ENCODE data around the gene THEM5. TPM values are rescaled to one million over a fixed set of nuclear protein-coding genes. Genes with fewer than 3 reads are reported as not detected.
"Not testable (repeated sequence)": the region's sequence is repeated elsewhere in the genome, so short reads cannot be mapped to it uniquely, and the experiment has no call there.

THEM5 gene
- total RNA-seq, 4 donors from 2014 or later, result not detected

DNA sequence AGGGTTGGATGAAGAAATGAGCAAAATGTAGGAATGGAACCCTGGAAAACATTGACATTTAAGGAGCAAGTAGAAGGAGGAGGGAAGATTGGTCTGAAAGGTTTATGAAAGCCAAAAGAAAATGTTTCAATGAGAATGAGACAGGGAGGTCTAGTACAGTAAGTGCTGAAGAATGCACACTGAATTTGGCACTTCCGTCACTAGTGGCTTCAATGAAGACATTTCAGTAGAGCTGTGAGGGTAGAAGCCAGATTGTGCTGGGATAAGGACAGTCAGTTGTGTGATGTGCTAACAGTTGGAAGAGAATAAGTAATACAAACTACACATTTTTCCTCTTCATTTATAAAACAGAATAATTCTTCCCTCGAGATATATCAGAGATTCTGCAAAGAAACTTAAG, 38.7 kb upstream of the THEM5 start:
- Histone ChIP-seq H3K27ac (no peak overlapping the region), H3K4me3 (no peak overlapping the region), H3K27me3 (no peaks in the 10 kb centered on the region), H3K36me3 (peaks cover 0 to 21% (median 0%) of the 10 kb centered on the region in 3 donors), H3K4me1 (no peaks in the 10 kb centered on the region), H3K9me3 (no peaks in the 10 kb centered on the region)
- no peak for TF ChIP-seq POLR2A (IDR thresholded peaks at IDR 0.05)
- TF ChIP-seq, protein P1, sequence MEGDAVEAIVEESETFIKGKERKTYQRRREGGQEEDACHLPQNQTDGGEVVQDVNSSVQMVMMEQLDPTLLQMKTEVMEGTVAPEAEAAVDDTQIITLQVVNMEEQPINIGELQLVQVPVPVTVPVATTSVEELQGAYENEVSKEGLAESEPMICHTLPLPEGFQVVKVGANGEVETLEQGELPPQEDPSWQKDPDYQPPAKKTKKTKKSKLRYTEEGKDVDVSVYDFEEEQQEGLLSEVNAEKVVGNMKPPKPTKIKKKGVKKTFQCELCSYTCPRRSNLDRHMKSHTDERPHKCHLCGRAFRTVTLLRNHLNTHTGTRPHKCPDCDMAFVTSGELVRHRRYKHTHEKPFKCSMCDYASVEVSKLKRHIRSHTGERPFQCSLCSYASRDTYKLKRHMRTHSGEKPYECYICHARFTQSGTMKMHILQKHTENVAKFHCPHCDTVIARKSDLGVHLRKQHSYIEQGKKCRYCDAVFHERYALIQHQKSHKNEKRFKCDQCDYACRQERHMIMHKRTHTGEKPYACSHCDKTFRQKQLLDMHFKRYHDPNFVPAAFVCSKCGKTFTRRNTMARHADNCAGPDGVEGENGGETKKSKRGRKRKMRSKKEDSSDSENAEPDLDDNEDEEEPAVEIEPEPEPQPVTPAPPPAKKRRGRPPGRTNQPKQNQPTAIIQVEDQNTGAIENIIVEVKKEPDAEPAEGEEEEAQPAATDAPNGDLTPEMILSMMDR (IDR thresholded peaks at IDR 0.05), result no peak
- DNase-seq, result no peak

DNA sequence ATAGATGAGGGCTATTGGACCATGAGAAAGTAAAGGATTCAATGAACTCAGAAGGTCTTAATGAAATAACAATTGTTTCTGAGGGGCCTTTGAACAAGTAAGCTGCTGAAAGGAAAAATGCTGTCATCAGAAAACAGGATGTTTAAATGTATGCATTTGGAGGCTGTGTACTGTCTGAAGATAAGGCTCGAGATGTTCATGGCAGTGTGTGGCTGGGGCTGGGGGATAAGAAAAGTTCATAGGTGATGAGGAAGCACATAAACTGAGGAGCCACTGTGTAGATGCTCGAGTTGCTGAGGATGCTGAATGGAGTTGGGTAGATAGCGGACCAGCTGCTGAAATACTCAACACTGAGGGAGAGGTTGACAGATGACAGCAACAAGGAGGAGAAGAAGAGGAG, 38.0 kb upstream of the THEM5 start:
- DNase-seq, result no peak
- H3K27ac ChIP-seq, result no peak overlapping the region
- no peaks in the 10 kb centered on the region for H3K9me3 ChIP-seq
- H3K4me1 ChIP-seq, result no peaks in the 10 kb centered on the region
- no peaks in the 10 kb centered on the region for H3K27me3 ChIP-seq
- peaks cover 0 to 25% (median 0%) of the 10 kb centered on the region in 3 donors for H3K36me3 ChIP-seq
- no peak overlapping the region for H3K4me3 ChIP-seq
- TF ChIP-seq, protein P1 (IDR thresholded peaks at IDR 0.05), result no peak
- TF ChIP-seq POLR2A (IDR thresholded peaks at IDR 0.05), result no peak

DNA sequence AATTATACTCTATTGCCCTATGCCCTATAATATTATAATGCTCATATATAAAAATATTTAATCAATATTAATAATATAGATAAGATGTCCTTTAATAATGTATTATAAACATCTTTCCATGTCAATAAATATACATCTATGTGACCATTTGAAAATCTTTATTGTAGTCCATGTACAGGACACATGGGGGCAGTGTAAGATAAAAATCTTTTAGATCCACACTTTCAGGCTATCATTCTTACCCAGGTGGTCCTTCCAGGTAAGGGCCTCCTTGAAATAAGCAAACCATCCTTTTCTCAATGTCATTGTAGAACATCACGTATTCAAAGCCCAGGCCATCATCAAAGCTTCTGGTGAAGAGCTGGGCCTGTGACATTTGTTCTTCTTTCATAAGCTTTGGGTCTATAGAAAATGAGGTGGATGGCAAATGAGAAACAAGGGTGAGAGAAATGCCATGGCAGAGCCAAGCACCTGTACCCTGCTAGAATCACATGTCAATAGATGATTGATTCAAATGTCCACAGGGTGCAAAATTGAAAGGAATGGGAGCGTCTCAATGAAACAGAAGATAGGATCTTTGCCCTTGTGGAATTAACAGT, 35.6 kb upstream of the THEM5 start:
- no peak for DNase-seq
- H3K9me3 ChIP-seq, result no peaks in the 10 kb centered on the region
- no peaks in the 10 kb centered on the region for H3K27me3 ChIP-seq
- H3K27ac ChIP-seq, result no peak overlapping the region
- no peak overlapping the region for H3K4me3 ChIP-seq
- H3K36me3 ChIP-seq, result peaks cover 0 to 21% (median 0%) of the 10 kb centered on the region in 3 donors
- no peak for TF ChIP-seq POLR2A (IDR thresholded peaks at IDR 0.05)
- TF ChIP-seq, protein P1 (IDR thresholded peaks at IDR 0.05), result peak in 5 of 6 experiments; percentile 33 to 61 (median 51)
- no peaks in the 10 kb centered on the region for H3K4me1 ChIP-seq

DNA sequence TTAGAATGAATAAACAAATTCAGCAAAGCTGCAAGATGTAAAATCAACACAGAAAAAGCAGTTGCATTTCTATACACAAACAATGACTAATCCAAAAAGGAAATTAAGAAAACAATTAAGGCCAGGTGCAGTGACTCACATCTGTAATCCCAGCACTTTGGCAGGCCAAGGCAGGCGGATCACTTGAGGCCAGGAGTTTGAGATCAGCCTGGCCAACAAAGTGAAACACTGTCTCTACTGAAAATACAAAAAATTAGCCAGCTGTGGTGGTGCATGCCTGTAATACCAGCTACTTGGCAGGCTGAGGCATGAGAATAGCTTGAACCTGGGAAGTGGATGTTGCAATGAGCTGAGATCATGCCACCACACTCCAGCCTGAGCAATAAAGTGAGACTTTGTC, 33.5 kb upstream of the THEM5 start:
- H3K27ac ChIP-seq, result no peak overlapping the region
- H3K36me3 ChIP-seq, result peaks cover 0 to 13% (median 0%) of the 10 kb centered on the region in 3 donors
- no peaks in the 10 kb centered on the region for H3K27me3 ChIP-seq
- TF ChIP-seq, protein P1 (IDR thresholded peaks at IDR 0.05), result no peak
- no peak for TF ChIP-seq POLR2A (IDR thresholded peaks at IDR 0.05)
- H3K4me1 ChIP-seq, result no peaks in the 10 kb centered on the region
- no peak overlapping the region for H3K4me3 ChIP-seq
- no peak for DNase-seq
- H3K9me3 ChIP-seq, result no peaks in the 10 kb centered on the region

DNA sequence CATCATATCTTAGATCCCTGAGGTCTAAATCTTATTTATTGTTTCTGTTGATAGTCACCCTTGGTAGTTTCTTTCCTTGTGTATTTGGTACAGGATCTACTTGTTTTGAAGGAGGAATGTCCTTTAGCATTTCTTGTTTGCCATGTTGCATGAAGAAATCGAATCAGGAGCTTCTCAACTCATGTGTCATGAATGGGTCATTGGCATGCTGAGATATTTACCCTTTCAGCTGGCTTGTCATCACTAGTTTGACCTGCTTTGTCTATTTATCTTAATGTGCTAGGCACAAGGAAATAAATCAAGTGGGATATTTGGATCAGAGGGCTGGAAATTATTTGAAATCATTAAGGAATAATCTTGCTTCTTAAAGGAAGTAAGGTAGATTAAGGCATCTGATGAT, 32.0 kb upstream of the THEM5 start:
- H3K36me3 ChIP-seq, result peaks cover 0 to 11% (median 0%) of the 10 kb centered on the region in 3 donors
- no peaks in the 10 kb centered on the region for H3K27me3 ChIP-seq
- no peak overlapping the region for H3K4me3 ChIP-seq
- H3K9me3 ChIP-seq, result no peaks in the 10 kb centered on the region
- DNase-seq, result no peak
- H3K27ac ChIP-seq, result no peak overlapping the region
- H3K4me1 ChIP-seq, result no peaks in the 10 kb centered on the region
- no peak for TF ChIP-seq POLR2A (IDR thresholded peaks at IDR 0.05)
- TF ChIP-seq, protein P1 (IDR thresholded peaks at IDR 0.05), result no peak

DNA sequence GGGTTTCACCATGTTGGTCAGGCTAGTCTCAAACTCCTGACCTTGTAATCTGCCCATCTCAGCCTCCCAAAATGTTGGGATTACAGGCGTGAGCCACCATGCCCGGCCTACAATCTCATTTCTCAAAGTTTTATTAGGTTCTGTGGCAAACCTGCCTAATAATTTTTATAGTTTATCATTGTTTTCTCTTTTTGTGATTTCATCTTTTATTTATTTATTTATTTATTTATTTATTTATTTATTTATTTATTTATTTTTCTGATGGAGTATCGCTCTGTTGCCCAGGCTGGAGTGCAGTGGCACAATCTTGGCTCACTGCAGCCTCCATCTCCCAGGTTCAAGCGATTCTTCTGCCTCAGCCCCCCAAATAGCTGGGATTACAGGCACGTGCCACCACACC, 31.4 kb upstream of the THEM5 start:
- not testable (repeated sequence) for H3K27ac ChIP-seq, H3K27me3 ChIP-seq, H3K9me3 ChIP-seq, H3K36me3 ChIP-seq, H3K4me1 ChIP-seq, DNase-seq, H3K4me3 ChIP-seq

DNA sequence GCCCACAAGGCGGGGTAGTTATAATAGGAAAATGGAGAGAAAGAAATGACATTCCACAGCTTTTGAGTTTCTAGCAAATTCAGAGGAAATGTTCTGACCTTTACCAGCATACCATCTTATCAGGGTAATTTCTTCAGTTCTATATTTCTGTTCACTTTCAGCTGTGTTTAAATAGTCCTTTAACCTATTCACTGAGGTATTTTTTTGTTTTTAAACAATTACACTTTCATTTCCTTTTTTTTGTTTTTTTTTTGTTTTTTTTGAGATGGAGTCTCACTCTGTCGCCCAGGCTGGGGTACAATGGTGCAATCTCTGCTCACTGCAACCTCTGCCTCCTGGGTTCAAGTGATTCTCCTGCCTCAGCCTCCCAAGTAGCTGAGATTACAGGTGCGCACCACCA, 30.9 kb upstream of the THEM5 start:
- not testable (repeated sequence) for H3K9me3 ChIP-seq, H3K4me3 ChIP-seq, DNase-seq, H3K27ac ChIP-seq, H3K4me1 ChIP-seq, H3K36me3 ChIP-seq, H3K27me3 ChIP-seq

DNA sequence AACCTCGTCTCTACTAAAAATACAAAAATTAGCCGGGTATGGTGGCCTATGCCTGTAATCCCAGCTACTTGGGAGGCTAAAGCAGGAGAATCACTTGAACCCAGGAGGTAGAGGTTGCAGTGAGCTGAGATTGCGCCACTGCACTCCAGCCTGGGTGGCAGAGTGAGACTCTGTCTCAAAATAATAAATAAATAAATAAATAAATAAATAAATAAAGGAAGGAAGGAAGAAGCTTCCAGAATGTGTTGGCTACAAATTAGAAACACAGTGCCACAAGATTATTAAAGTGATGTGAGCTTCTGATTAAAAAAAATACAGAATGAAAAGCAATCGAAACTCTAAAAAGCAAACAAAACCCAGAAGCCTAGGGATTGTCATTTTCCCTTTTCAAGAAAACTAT, 30.4 kb upstream of the THEM5 start:
- not testable (repeated sequence) for H3K4me3 ChIP-seq, DNase-seq, H3K9me3 ChIP-seq, H3K4me1 ChIP-seq, H3K27me3 ChIP-seq, H3K27ac ChIP-seq, H3K36me3 ChIP-seq

DNA sequence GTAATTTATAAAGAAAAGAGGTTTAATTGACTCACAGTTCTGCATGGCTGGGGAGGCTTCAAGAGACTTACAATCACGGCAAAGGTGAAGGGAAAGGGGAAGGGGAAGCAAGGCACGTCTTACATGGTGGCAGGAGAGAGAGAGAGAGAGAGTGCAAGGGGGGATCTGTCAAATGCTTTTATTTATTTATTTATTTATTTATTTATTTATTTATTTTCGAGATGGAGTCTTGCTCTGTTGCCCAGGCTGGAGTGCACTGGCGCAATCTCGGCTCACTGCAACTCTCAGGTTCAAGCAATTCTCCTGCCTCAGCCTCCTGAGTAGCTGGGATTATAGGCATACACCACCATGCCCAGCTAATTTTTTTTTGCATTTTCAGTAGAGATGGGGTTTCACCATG, 29.4 kb upstream of the THEM5 start:
- not testable (repeated sequence) for H3K27ac ChIP-seq, H3K4me3 ChIP-seq, H3K36me3 ChIP-seq, H3K9me3 ChIP-seq, DNase-seq, H3K27me3 ChIP-seq, H3K4me1 ChIP-seq

Data from Peyer's patch (tissue), 4 donors.